Mesothelial cell of epicardium (in vitro differentiated cells): Measurements from ENCODE around the gene GSG1L. TPM values are rescaled to one million over a fixed set of nuclear protein-coding genes. Genes with fewer than 3 reads are reported as not detected.

Source experiments
- DNase-seq, 2 experiments: peaks; one replicate each; pipeline ENCODE4 v3.0.0; 2021; ENCODE audit warnings: low spot score in 2 of 2; ENCODE audit not compliant: unreplicated experiment in 2 of 2
- H3K27ac Mint-ChIP-seq: 2 replicates; pipeline ENCODE4 v1.8.0; 2021; ENCODE audit warnings: mixed read lengths
- H3K27me3 Mint-ChIP-seq: 2 replicates; pipeline ENCODE4 v1.8.0; 2021; ENCODE audit warnings: low read depth, mixed read lengths
- H3K36me3 Mint-ChIP-seq: 2 replicates; pipeline ENCODE4 v1.8.0; 2021; ENCODE audit warnings: mixed read lengths
- H3K4me1 Mint-ChIP-seq: 2 replicates; pipeline ENCODE4 v1.8.0; 2021; ENCODE audit warnings: mixed read lengths
- H3K4me3 Mint-ChIP-seq: 2 replicates; pipeline ENCODE4 v1.8.0; 2021; ENCODE audit warnings: mild to moderate bottlenecking, moderate library complexity, mixed read lengths
- H3K9me3 Mint-ChIP-seq: 2 replicates; pipeline ENCODE4 v1.8.0; 2021; ENCODE audit warnings: mixed read lengths
- total RNA-seq: library from RNA; stranded (reverse); gene quantifications from 3 replicates; pipeline ENCODE4 v1.2.1, GENCODE V29; 2021
- TF ChIP-seq, protein P1 (sequence below): fragments of 200-600 bp; sonication (generic); IDR thresholded peaks from one replicate; pipeline ENCODE4 v1.5.0; 2021; ENCODE audit warnings: antibody characterized with exemption; ENCODE audit not compliant: unreplicated experiment

The GSG1L gene
- total RNA-seq, 1 donor from 2014 or later: 1.7 TPM

- TF ChIP-seq, protein P1, sequence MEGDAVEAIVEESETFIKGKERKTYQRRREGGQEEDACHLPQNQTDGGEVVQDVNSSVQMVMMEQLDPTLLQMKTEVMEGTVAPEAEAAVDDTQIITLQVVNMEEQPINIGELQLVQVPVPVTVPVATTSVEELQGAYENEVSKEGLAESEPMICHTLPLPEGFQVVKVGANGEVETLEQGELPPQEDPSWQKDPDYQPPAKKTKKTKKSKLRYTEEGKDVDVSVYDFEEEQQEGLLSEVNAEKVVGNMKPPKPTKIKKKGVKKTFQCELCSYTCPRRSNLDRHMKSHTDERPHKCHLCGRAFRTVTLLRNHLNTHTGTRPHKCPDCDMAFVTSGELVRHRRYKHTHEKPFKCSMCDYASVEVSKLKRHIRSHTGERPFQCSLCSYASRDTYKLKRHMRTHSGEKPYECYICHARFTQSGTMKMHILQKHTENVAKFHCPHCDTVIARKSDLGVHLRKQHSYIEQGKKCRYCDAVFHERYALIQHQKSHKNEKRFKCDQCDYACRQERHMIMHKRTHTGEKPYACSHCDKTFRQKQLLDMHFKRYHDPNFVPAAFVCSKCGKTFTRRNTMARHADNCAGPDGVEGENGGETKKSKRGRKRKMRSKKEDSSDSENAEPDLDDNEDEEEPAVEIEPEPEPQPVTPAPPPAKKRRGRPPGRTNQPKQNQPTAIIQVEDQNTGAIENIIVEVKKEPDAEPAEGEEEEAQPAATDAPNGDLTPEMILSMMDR: no peak
- H3K4me1 Mint-ChIP-seq: peaks cover 18% of the 10 kb centered on the region
- H3K4me3 Mint-ChIP-seq: no peak overlapping the region
- no peaks in the 10 kb centered on the region for H3K9me3 Mint-ChIP-seq
- H3K27ac Mint-ChIP-seq: no peak overlapping the region
- H3K36me3 Mint-ChIP-seq: peaks cover 15% of the 10 kb centered on the region
- no peaks in the 10 kb centered on the region for H3K27me3 Mint-ChIP-seq
- no peak for DNase-seq
Observed at GRCh38 chr16:27739606-27740357, 323.7 kb downstream of the GSG1L start.

DNA sequence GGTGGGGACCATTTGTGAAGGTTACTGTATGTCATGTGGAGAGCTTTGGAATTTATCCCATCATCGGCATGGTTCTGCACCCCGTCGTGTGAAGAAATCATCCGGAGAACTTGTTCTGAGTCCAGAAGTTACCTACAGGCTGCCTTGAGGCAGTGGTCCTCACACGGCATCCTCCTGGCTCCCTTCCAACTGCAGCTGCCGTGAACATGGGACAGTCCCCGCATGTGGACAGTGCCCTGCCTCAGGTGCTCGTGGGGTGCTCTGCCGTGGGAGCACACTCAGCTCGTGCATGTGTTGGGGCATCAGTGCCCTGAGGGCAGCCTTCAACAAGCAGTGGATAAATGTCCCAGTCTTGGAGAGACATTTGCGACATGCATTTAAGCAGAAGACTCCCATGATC lies 324.9 kb downstream of the GSG1L start:
- Mint-ChIP-seq H3K36me3 (peaks cover 15% of the 10 kb centered on the region), H3K4me1 (peaks cover 18% of the 10 kb centered on the region), H3K27me3 (no peaks in the 10 kb centered on the region), H3K9me3 (no peaks in the 10 kb centered on the region), H3K4me3 (no peak overlapping the region), H3K27ac (no peak overlapping the region)
- DNase-seq: no peak
- TF ChIP-seq, protein P1: no peak

Other genes starting within 250 kb of the GSG1L start
- gene XPO6, start 148.3 kb upstream of the GSG1L start, total RNA-seq: 111 to 118 TPM (median 115 TPM) in 3 replicates
- gene SBK1, start 228.8 kb upstream of the GSG1L start, total RNA-seq: 50.1 to 51.9 TPM (median 51.4 TPM) in 3 replicates